ENCODE data around the gene PLCD3. TPM values are rescaled to one million over a fixed set of nuclear protein-coding genes. Genes with fewer than 3 reads are reported as not detected.

Gene PLCD3
- total and polyA plus RNA-seq, 2 of the 8 experiments (the other 6 are each of a cell fraction or from before 2014, with no cell fraction given) = 26.5 to 48.1 TPM

GRCh38 chr17:45081047-45081703 lies 51.1 kb downstream of the PLCD3 start:
- H3K4me1 ChIP-seq (replicated peaks in 1 of 4; ENCODE audit: control insufficient read depth in 3 of 4, insufficient read depth in 4 of 4, low read length in 3 of 4) = no peaks in the 10 kb centered on the region
- H4K5ac ChIP-seq (ENCODE audit: insufficient read length, low read depth, low read length) = no peak overlapping the region
- H4K91ac ChIP-seq (replicated peaks; ENCODE audit: insufficient read length, low read length) = no peak overlapping the region
- ChIA-PET POLR2A (ENCODE audit: partially characterized antibody) (interaction anchor here (0.6 to 1.7 kb wide), 5 partner anchors 9 to 170 kb away, joined by 3 to 4 read pairs (median 3); no protein-coding TSS in a partner anchor), CTCF (ENCODE audit: partially characterized antibody) (interaction anchor here (0.5 to 3.2 kb wide), 6 partner anchors 12 to 115 kb away, joined by 3 to 9 read pairs (median 4); partner anchors contain the start of genes ACBD4 and C1QL1)
- no peaks in the 10 kb centered on the region; the same call in 1 of the 2 replicates for H3K79me1 ChIP-seq (ENCODE audit: low read depth, low read length)
- H3K27ac ChIP-seq (ENCODE audit: low read depth, low read length) = no peak overlapping the region
- H2BK120ac ChIP-seq (replicated peaks; ENCODE audit: low read depth, low read length) = no peak overlapping the region
- no peak overlapping the region for H2AK5ac ChIP-seq (ENCODE audit: low read depth, low read length)
- H3K4me2 ChIP-seq (ENCODE audit: insufficient read depth in 1 of 2, low read depth in 2 of 2, low read length in 2 of 2) = no peak overlapping the region
- H2BK12ac ChIP-seq (ENCODE audit: low read depth, low read length) = no peak overlapping the region
- H3K79me2 ChIP-seq (ENCODE audit: control insufficient read depth in 1 of 2, insufficient read depth in 2 of 2, low read length in 2 of 2) = peaks cover 0 to 27% of the 10 kb centered on the region in 2 experiments; a peak in 2 of 4 replicates
- H3K14ac ChIP-seq (ENCODE audit: insufficient read length) = no peak overlapping the region
- H2AFZ ChIP-seq (ENCODE audit: low read length) = no peak overlapping the region
- no peak overlapping the region for H3K4ac ChIP-seq (replicated peaks; ENCODE audit: insufficient read length, low read depth, low read length)
- H2BK20ac ChIP-seq (ENCODE audit: low read length) = no peak overlapping the region
- no peak overlapping the region for H2BK5ac ChIP-seq (ENCODE audit: low read depth, low read length)
- no peak overlapping the region for H3K18ac ChIP-seq (ENCODE audit: extremely low read depth, low read length)
- no peaks in the 10 kb centered on the region for H3K23me2 ChIP-seq (ENCODE audit: low read depth, low read length)
- H3K23ac ChIP-seq (ENCODE audit: insufficient read length) = no peak overlapping the region
- no peak overlapping the region for H3K9ac ChIP-seq (replicated peaks in 1 of 4; ENCODE audit: extremely low read depth in 1 of 4, low read depth in 3 of 4, low read length in 3 of 4)
- H3K36me3 ChIP-seq (ENCODE audit: control insufficient read depth in 2 of 4, insufficient read depth in 4 of 4, low read length in 3 of 4) = peaks cover 16 to 31% (median 26%) of the 10 kb centered on the region in 4 experiments
- 94% methylated on average over 6 of the region's 6 CpGs; no CpG with 5 or more reads in 1 of the 2 experiments for WGBS, 2 experiments (ENCODE audit: extremely low coverage in 1 of 2, insufficient coverage in 1 of 2, insufficient read length in 1 of 2, insufficient replicate concordance in 2 of 2, low coverage in 1 of 2, low lambda C conversion rate in 2 of 2, missing lambda C conversion rate in 1 of 2)
- no peak overlapping the region; the same call in 1 of the 2 replicates for H4K8ac ChIP-seq (ENCODE audit: extremely low read depth, insufficient read depth, low read length)
- no peak overlapping the region for H2BK15ac ChIP-seq (ENCODE audit: low read length)
- FAIRE-seq = no peak
- H3K4me3 ChIP-seq (ENCODE audit: extremely low read depth in 1 of 4, insufficient read depth in 2 of 4, low read depth in 3 of 4, low read length in 4 of 4) = no peak overlapping the region
- no peak for DNase-seq (ENCODE audit: low read depth in 1 of 2, low spot score in 2 of 2)
- H4K20me1 ChIP-seq (replicated peaks in 1 of 2; ENCODE audit: control insufficient read depth in 1 of 2, insufficient read depth in 2 of 2, low read length in 2 of 2) = peaks cover 1 to 5% of the 10 kb centered on the region in 2 experiments
- no peaks in the 10 kb centered on the region for H3K9me3 ChIP-seq (ENCODE audit: insufficient read depth in 2 of 2, low read depth in 1 of 2, low read length in 1 of 2)
- no peaks in the 10 kb centered on the region for H3K27me3 ChIP-seq (replicated peaks in 1 of 4; ENCODE audit: control insufficient read depth in 3 of 4, extremely low read depth in 1 of 4, insufficient read depth in 3 of 4, low read length in 3 of 4)
- H3K56ac ChIP-seq (replicated peaks; ENCODE audit: insufficient read length, low read depth, low read length) = no peak overlapping the region
- TF ChIP-seq CHD1 (IDR thresholded peaks at IDR 0.05; ENCODE audit: low read depth, low read length) (no peak), KDM5A (IDR thresholded peaks at IDR 0.05; ENCODE audit: low read length) (no peak), ASH2L (IDR thresholded peaks at IDR 0.05; ENCODE audit: low read length) (no peak), NRF1 (IDR thresholded peaks at IDR 0.05; ENCODE audit: low read depth, low read length) (no peak), SP2 (IDR thresholded peaks at IDR 0.05; ENCODE audit: low read length) (no peak), PHF8 (conservative IDR thresholded peaks at IDR 0.05; ENCODE audit: low read depth, low read length) (no peak), NANOG (IDR thresholded peaks at IDR 0.05; ENCODE audit: insufficient read depth, low read depth, low read length, poor library complexity, severe bottlenecking) (no peak), KDM1A (IDR thresholded peaks at IDR 0.05; ENCODE audit: borderline replicate concordance, low read length) (no peak), BRCA1 (IDR thresholded peaks at IDR 0.05; ENCODE audit: low read depth, low read length) (no peak), CBX5 (IDR thresholded peaks at IDR 0.05; ENCODE audit: low read depth, low read length) (no peak), TAF1 (IDR thresholded peaks at IDR 0.05; ENCODE audit: low read depth, low read length) (no peak), SAP30 (IDR thresholded peaks at IDR 0.05; ENCODE audit: insufficient read depth, insufficient replicate concordance, low read length) (no peak), JUN (IDR thresholded peaks at IDR 0.05; ENCODE audit: low read depth, low read length) (no peak), CBX8 (IDR thresholded peaks at IDR 0.05; ENCODE audit: borderline replicate concordance, low read depth, low read length) (no peak)
